ENCODE results near the gene SLIT1. TPM values are rescaled to one million over a fixed set of nuclear protein-coding genes. Genes with fewer than 3 reads are reported as not detected.

Gene SLIT1
- total RNA-seq, 5 donors from 2014 or later (not counting 1 experiment from before 2014, with no cell fraction given): 0.29 to 0.56 (median 0.49) TPM

- ChIA-PET CTCF (interaction anchor here in 1 of 2 donors (0.5 kb wide), 1 partner anchor 13 kb away, joined by 5 read pairs; no protein-coding TSS in a partner anchor), POLR2A (no interaction called here)
- Mint-ChIP-seq H3K27ac (no peak overlapping the region), H3K9me3 (no peaks in the 10 kb centered on the region), H3K4me3 (no peak overlapping the region), H3K36me3 (no peaks in the 10 kb centered on the region), H3K4me1 (no peaks in the 10 kb centered on the region), H3K27me3 (no peaks in the 10 kb centered on the region)
- WGBS (ENCODE audit: insufficient coverage): 86% methylated on average over 7 of the region's 7 CpGs
- Histone ChIP-seq H3K36me3 (ENCODE audit: control insufficient read depth in 2 of 2, extremely low read depth in 1 of 2, insufficient read depth in 1 of 2, low read length in 1 of 2) (no peaks in the 10 kb centered on the region), H3K4me1 (ENCODE audit: control insufficient read depth in 1 of 2, extremely low read depth in 1 of 2, insufficient read depth in 2 of 2, low read length in 2 of 2) (no peaks in the 10 kb centered on the region), H3K4me3 (ENCODE audit: control insufficient read depth in 1 of 2, extremely low read depth in 1 of 2, low read length in 1 of 2) (no peak overlapping the region), H3K27me3 (replicated peaks in 1 of 2; ENCODE audit: control insufficient read depth in 2 of 2, extremely low read depth in 1 of 2, insufficient read depth in 2 of 2, low read length in 1 of 2) (peaks cover 0 to 8% of the 10 kb centered on the region in 2 experiments), H3K9me3 (no peaks in the 10 kb centered on the region), H3K27ac (ENCODE audit: low read length) (no peak overlapping the region)
- DNase-seq (no peak), ATAC-seq (replicated peaks in 1 of 4) (no peak)
Measured at GRCh38 chr10:97153270-97153850, 32.4 kb downstream of the SLIT1 start.

- 93% methylated on average over 5 of the region's 6 CpGs for WGBS (ENCODE audit: insufficient coverage)
- ChIA-PET CTCF (interaction anchor here in 1 of 2 donors (0.8 kb wide), 1 partner anchor 50 kb away, joined by 4 read pairs; no protein-coding TSS in a partner anchor), POLR2A (no interaction called here)
- no peak for DNase-seq
- H3K27ac Mint-ChIP-seq: no peak overlapping the region
- Histone ChIP-seq H3K27ac (ENCODE audit: low read length) (no peak overlapping the region), H3K27me3 (replicated peaks in 1 of 2; ENCODE audit: control insufficient read depth in 2 of 2, extremely low read depth in 1 of 2, insufficient read depth in 2 of 2, low read length in 1 of 2) (peaks cover 0 to 5% of the 10 kb centered on the region in 2 experiments), H3K36me3 (ENCODE audit: control insufficient read depth in 2 of 2, extremely low read depth in 1 of 2, insufficient read depth in 1 of 2, low read length in 1 of 2) (no peaks in the 10 kb centered on the region), H3K4me3 (ENCODE audit: control insufficient read depth in 1 of 2, extremely low read depth in 1 of 2, low read length in 1 of 2) (no peak overlapping the region), H3K9me3 (no peaks in the 10 kb centered on the region), H3K4me1 (ENCODE audit: control insufficient read depth in 1 of 2, extremely low read depth in 1 of 2, insufficient read depth in 2 of 2, low read length in 2 of 2) (no peaks in the 10 kb centered on the region)
- H3K36me3 Mint-ChIP-seq: no peaks in the 10 kb centered on the region
- H3K4me1 Mint-ChIP-seq: no peaks in the 10 kb centered on the region
- H3K9me3 Mint-ChIP-seq: no peaks in the 10 kb centered on the region
- no peaks in the 10 kb centered on the region for H3K27me3 Mint-ChIP-seq
- no peak overlapping the region for H3K4me3 Mint-ChIP-seq
- no peak for ATAC-seq (replicated peaks in 1 of 4)
Measured at GRCh38 chr10:97151307-97151914, 34.3 kb downstream of the SLIT1 start.

GRCh38 chr10:97150616-97151015 lies 35.1 kb downstream of the SLIT1 start:
- Mint-ChIP-seq H3K27me3 (no peaks in the 10 kb centered on the region), H3K27ac (no peak overlapping the region)
- WGBS (ENCODE audit: insufficient coverage): 56% methylated on average over 4 of the region's 8 CpGs

GRCh38 chr10:97150013-97150595 lies 35.7 kb downstream of the SLIT1 start:
- WGBS (ENCODE audit: insufficient coverage): 80% methylated on average over 7 of the region's 10 CpGs
- Histone ChIP-seq H3K4me1 (ENCODE audit: control insufficient read depth in 1 of 2, extremely low read depth in 1 of 2, insufficient read depth in 2 of 2, low read length in 2 of 2) (no peaks in the 10 kb centered on the region), H3K27ac (ENCODE audit: low read length) (no peak overlapping the region), H3K4me3 (ENCODE audit: control insufficient read depth in 1 of 2, extremely low read depth in 1 of 2, low read length in 1 of 2) (no peak overlapping the region), H3K27me3 (replicated peaks in 1 of 2; ENCODE audit: control insufficient read depth in 2 of 2, extremely low read depth in 1 of 2, insufficient read depth in 2 of 2, low read length in 1 of 2) (peaks cover 0 to 5% of the 10 kb centered on the region in 2 experiments), H3K36me3 (ENCODE audit: control insufficient read depth in 2 of 2, extremely low read depth in 1 of 2, insufficient read depth in 1 of 2, low read length in 1 of 2) (no peaks in the 10 kb centered on the region), H3K9me3 (no peaks in the 10 kb centered on the region)
- CTCF ChIA-PET: no interaction called here
- Mint-ChIP-seq H3K4me1 (no peaks in the 10 kb centered on the region), H3K36me3 (no peaks in the 10 kb centered on the region), H3K4me3 (no peak overlapping the region), H3K27ac (no peak overlapping the region), H3K27me3 (no peaks in the 10 kb centered on the region), H3K9me3 (no peaks in the 10 kb centered on the region)
- ATAC-seq (replicated peaks in 1 of 4) (no peak), DNase-seq (no peak)
- POLR2A ChIA-PET: no interaction called here

More at GRCh38 chr10:97150616-97151015, 35.1 kb downstream of the SLIT1 start:
- Histone ChIP-seq H3K36me3 (ENCODE audit: control insufficient read depth in 2 of 2, extremely low read depth in 1 of 2, insufficient read depth in 1 of 2, low read length in 1 of 2) (no peaks in the 10 kb centered on the region), H3K9me3 (no peaks in the 10 kb centered on the region), H3K4me3 (ENCODE audit: control insufficient read depth in 1 of 2, extremely low read depth in 1 of 2, low read length in 1 of 2) (no peak overlapping the region), H3K27ac (ENCODE audit: low read length) (no peak overlapping the region), H3K4me1 (ENCODE audit: control insufficient read depth in 1 of 2, extremely low read depth in 1 of 2, insufficient read depth in 2 of 2, low read length in 2 of 2) (no peaks in the 10 kb centered on the region), H3K27me3 (replicated peaks in 1 of 2; ENCODE audit: control insufficient read depth in 2 of 2, extremely low read depth in 1 of 2, insufficient read depth in 2 of 2, low read length in 1 of 2) (peaks cover 0 to 5% of the 10 kb centered on the region in 2 experiments)
- ChIA-PET POLR2A (no interaction called here), CTCF (no interaction called here)
- no peak for DNase-seq
- Mint-ChIP-seq H3K4me3 (no peak overlapping the region), H3K4me1 (no peaks in the 10 kb centered on the region), H3K36me3 (no peaks in the 10 kb centered on the region), H3K9me3 (no peaks in the 10 kb centered on the region)
- no peak for ATAC-seq (replicated peaks in 1 of 4)

GRCh38 chr10:97149079-97149531 lies 36.7 kb downstream of the SLIT1 start:
- DNase-seq (no peak), ATAC-seq (replicated peaks in 1 of 4) (no peak)
- peaks cover 0 to 5% of the 10 kb centered on the region in 2 experiments for H3K27me3 ChIP-seq (replicated peaks in 1 of 2; ENCODE audit: control insufficient read depth in 2 of 2, extremely low read depth in 1 of 2, insufficient read depth in 2 of 2, low read length in 1 of 2)
- no peak overlapping the region for H3K27ac Mint-ChIP-seq
- H3K4me3 ChIP-seq (ENCODE audit: control insufficient read depth in 1 of 2, extremely low read depth in 1 of 2, low read length in 1 of 2): no peak overlapping the region
- H3K9me3 Mint-ChIP-seq: no peaks in the 10 kb centered on the region
- H3K9me3 ChIP-seq: no peaks in the 10 kb centered on the region
- H3K27ac ChIP-seq (ENCODE audit: low read length): no peak overlapping the region
- no peak overlapping the region for H3K4me3 Mint-ChIP-seq
- 93% methylated on average over 11 of the region's 16 CpGs for WGBS (ENCODE audit: insufficient coverage)
- no peaks in the 10 kb centered on the region for H3K4me1 ChIP-seq (ENCODE audit: control insufficient read depth in 1 of 2, extremely low read depth in 1 of 2, insufficient read depth in 2 of 2, low read length in 2 of 2)
- H3K36me3 ChIP-seq (ENCODE audit: control insufficient read depth in 2 of 2, extremely low read depth in 1 of 2, insufficient read depth in 1 of 2, low read length in 1 of 2): no peaks in the 10 kb centered on the region
- ChIA-PET CTCF (no interaction called here), POLR2A (no interaction called here)
- H3K36me3 Mint-ChIP-seq: no peaks in the 10 kb centered on the region
- peaks cover 0 to 2% of the 10 kb centered on the region in 2 donors for H3K27me3 Mint-ChIP-seq
- H3K4me1 Mint-ChIP-seq: no peaks in the 10 kb centered on the region

GRCh38 chr10:97144297-97144696 lies 41.5 kb downstream of the SLIT1 start:
- no peak overlapping the region for H3K4me3 Mint-ChIP-seq
- 90% methylated on average over 2 of the region's 2 CpGs for WGBS (ENCODE audit: insufficient coverage)
- DNase-seq: no peak
- no peaks in the 10 kb centered on the region for H3K4me1 Mint-ChIP-seq
- no peak for ATAC-seq (replicated peaks in 1 of 4)
- no peaks in the 10 kb centered on the region for H3K36me3 Mint-ChIP-seq
- CTCF ChIA-PET: no interaction called here
- Histone ChIP-seq H3K4me1 (ENCODE audit: control insufficient read depth in 1 of 2, extremely low read depth in 1 of 2, insufficient read depth in 2 of 2, low read length in 2 of 2) (no peaks in the 10 kb centered on the region), H3K36me3 (ENCODE audit: control insufficient read depth in 2 of 2, extremely low read depth in 1 of 2, insufficient read depth in 1 of 2, low read length in 1 of 2) (no peaks in the 10 kb centered on the region), H3K27me3 (replicated peaks in 1 of 2; ENCODE audit: control insufficient read depth in 2 of 2, extremely low read depth in 1 of 2, insufficient read depth in 2 of 2, low read length in 1 of 2) (peaks cover 0 to 20% of the 10 kb centered on the region in 2 experiments), H3K4me3 (ENCODE audit: control insufficient read depth in 1 of 2, extremely low read depth in 1 of 2, low read length in 1 of 2) (no peak overlapping the region), H3K9me3 (no peaks in the 10 kb centered on the region), H3K27ac (ENCODE audit: low read length) (no peak overlapping the region)
- no peaks in the 10 kb centered on the region for H3K9me3 Mint-ChIP-seq
- peaks cover 20 to 21% of the 10 kb centered on the region in 2 donors for H3K27me3 Mint-ChIP-seq
- POLR2A ChIA-PET: no interaction called here
- H3K27ac Mint-ChIP-seq: no peak overlapping the region

All from T-cell (primary cell).